ENCODE measurements around the gene HSPA14. TPM values are rescaled to one million over a fixed set of nuclear protein-coding genes. Genes with fewer than 3 reads are reported as not detected.

The HSPA14 gene
- total RNA-seq, 1 donor from 2014 or later, result 36.6 TPM

DNA sequence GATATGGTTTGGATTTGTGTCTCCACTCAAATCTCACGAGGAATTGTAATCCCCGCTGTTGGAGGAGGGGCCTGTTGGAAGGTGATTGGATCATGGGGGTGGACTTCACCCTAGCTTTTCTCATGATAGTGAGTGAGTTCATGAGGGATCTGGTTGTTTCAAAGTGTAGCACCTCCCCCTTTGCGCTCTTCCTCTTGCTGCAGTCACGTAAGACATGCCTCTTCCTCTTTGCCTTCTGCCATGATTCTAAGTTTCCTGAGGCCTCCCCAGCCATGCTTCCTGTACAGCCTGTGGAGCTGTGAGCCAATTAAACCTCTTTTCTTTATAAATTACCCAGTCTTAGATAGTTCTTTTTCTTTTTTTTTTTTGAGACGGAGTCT lies 17.3 kb upstream of the HSPA14 start:
- intact Hi-C loops (cut with micrococcal nuclease), result no loop called here
- H3K4me1 Mint-ChIP-seq (ENCODE audit: low read depth), result peaks cover 15% of the 10 kb centered on the region
- no peak overlapping the region for H3K4me3 Mint-ChIP-seq
- H3K27ac Mint-ChIP-seq, result no peak overlapping the region
- H3K36me3 Mint-ChIP-seq (ENCODE audit: low read depth), result no peaks in the 10 kb centered on the region
- H3K27me3 Mint-ChIP-seq (ENCODE audit: insufficient read depth), result peaks cover 6% of the 10 kb centered on the region
- no peak for DNase-seq (ENCODE audit: low spot score)
- H3K9me3 Mint-ChIP-seq, result no peaks in the 10 kb centered on the region

DNA sequence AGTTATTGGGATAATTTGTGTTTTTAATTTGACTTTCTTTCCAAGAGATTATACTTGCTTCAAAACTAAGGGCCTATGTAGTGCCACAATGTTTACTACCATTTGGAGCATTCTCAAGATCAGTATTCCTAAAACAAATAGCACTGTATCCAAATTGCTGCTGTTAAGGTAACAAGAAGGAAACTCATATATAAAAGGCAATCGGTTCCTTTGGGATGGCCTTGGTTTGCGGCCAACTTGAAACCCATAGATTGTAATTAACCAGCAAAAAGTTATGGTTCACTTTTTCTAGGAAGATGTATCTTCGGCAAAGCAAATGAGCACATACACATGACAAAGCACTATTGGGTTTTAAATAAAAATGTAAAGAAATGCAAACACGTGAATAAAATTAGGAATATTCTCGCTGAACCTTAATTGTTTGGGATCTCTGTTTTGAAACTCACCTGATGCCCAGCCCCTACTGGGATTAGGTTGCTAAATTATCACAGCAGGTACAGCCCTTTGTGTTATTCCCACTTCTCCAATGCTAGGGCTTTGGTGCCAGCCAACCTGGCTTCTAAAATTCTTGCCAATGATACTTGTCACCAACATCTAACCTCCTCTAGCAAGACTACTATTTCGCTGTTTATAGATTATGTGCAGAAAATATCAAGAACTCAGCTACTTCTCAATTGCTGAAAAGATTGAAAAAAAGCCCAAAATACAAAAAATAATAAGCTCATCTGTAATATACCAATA lies 16.3 kb upstream of the HSPA14 start:
- Mint-ChIP-seq H3K9me3 (no peaks in the 10 kb centered on the region), H3K27ac (no peak overlapping the region), H3K4me1 (ENCODE audit: low read depth) (peaks cover 22% of the 10 kb centered on the region), H3K36me3 (ENCODE audit: low read depth) (no peaks in the 10 kb centered on the region), H3K4me3 (no peak overlapping the region), H3K27me3 (ENCODE audit: insufficient read depth) (peaks cover 9% of the 10 kb centered on the region)
- no peak for DNase-seq (ENCODE audit: low spot score)
- intact Hi-C loops (cut with micrococcal nuclease), result loop anchor here (2.0 kb wide), 1 partner anchor 17 kb away; the partner anchor contains the start of genes CDNF, HSPA14 and MSANTD7

DNA sequence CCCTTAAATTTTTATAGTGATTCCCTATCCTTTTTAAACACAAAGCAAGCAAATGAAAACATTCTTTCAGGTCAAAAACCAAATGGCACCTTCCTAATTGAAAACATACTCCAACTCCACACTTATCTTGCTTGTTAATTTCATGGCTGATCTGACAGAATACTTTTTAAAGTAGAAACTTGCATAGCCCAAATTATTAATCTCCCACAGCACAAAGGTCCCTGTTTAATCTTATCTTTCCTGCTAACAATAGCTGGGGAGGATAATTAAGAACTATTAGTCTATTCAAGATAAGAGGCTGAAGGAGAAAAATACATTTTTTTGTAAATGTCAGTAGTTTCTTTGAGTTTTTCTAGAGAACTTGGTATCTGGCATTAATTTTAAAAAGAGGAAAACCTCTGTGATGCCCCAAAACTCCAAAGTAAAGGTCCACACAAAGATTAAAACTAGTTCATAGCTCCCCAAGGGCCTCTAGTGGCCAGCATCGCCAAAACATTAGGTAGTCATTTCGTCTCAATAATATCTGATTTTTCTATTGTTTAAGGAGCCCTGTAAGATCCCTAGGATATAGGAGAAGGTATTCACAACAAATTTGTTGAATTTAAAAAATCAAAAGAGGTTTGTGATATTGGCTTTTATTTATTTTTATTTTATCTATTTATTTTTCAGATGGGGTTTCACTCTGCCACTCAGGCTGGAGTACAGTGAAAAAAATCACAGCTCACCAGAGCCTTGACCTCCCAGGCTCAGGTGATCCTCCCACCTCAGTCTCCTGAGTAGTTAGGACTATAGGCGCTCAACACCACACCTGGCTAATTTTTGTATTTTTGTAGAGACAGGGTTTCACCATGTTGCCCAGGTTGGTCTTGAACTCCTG lies 15.0 kb upstream of the HSPA14 start:
- Mint-ChIP-seq H3K27ac (no peak overlapping the region), H3K9me3 (no peaks in the 10 kb centered on the region)
- no peak for DNase-seq (ENCODE audit: low spot score)

DNA sequence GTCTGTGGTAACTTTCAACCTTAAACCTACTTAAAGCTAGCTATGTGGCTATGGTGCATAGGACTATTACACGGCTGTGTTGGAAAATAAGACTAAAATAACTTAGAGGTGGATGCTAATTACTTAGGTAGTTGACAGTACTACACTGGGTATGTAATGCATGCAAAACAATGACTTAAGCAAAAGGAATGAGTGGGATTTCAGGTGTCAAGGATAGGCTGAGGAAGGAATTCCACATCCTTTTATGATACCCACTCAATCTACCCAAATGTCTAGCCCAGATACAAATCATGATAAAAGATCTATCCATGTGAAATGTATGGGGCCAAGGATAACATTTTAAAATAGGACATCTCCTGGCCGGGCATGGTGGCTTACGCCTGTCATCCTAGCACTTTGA lies 14.1 kb upstream of the HSPA14 start:
- intact Hi-C loops (cut with micrococcal nuclease), result loop anchor here (1.0 to 2.0 kb wide), 6 partner anchors 15 to 627 kb away; partner anchors contain the start of genes CDNF, HSPA14 and MSANTD7
- H3K4me3 Mint-ChIP-seq, result no peak overlapping the region
- H3K4me1 Mint-ChIP-seq (ENCODE audit: low read depth), result peaks cover 22% of the 10 kb centered on the region
- no peaks in the 10 kb centered on the region for H3K36me3 Mint-ChIP-seq (ENCODE audit: low read depth)
- DNase-seq (ENCODE audit: low spot score), result no peak
- no peak overlapping the region for H3K27ac Mint-ChIP-seq
- H3K27me3 Mint-ChIP-seq (ENCODE audit: insufficient read depth), result peaks cover 9% of the 10 kb centered on the region
- no peaks in the 10 kb centered on the region for H3K9me3 Mint-ChIP-seq

More for the DNA sequence above, 15.0 kb upstream of the HSPA14 start:
- H3K27me3 Mint-ChIP-seq (ENCODE audit: insufficient read depth), result peaks cover 9% of the 10 kb centered on the region
- H3K36me3 Mint-ChIP-seq (ENCODE audit: low read depth), result no peaks in the 10 kb centered on the region
- H3K4me1 Mint-ChIP-seq (ENCODE audit: low read depth), result peaks cover 22% of the 10 kb centered on the region
- H3K4me3 Mint-ChIP-seq, result no peak overlapping the region
- intact Hi-C loops (cut with micrococcal nuclease), result loop anchor here (1.0 to 2.0 kb wide), 6 partner anchors 16 to 626 kb away; partner anchors contain the start of genes CDNF, HSPA14 and MSANTD7

DNA sequence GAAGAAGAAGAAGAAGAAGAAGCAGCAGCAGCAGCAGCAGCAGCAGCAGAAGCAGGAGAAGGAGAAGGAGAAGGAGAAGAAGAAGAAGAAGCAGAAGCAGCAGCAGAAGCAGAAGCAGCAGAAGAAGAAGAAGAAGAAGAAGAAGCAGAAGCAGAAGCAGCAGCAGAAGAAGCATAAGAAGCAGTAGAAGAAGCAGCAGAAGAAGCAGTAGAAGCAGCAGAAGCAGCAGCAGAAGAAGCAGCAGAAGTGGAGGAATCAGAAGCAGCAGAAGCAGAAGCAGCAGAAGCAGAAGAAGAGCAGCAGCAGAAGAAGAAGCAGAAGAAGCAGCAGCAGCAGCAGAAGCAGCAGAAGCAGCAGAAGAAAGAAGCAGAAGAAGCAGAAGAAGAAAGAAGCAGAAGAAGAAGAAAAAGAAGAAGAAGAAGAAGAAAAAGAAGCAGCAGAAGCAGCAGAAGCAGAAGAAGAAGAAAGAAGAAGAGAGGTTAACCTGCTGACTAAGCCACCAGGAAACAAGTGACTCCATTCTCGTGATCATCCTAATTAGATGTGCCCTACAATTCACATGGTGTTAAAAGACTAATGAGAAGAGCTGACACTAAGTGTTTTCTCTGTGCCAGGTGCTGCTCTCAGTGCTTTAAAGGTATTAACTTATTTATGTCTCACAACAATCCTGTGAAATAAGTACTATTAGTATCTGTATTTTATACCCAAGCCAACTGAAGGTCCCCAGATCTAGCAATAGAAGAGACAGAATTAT lies 11.9 kb upstream of the HSPA14 start:
- Mint-ChIP-seq H3K9me3 (no peaks in the 10 kb centered on the region), H3K27ac (no peak overlapping the region), H3K27me3 (ENCODE audit: insufficient read depth) (peaks cover 9% of the 10 kb centered on the region), H3K4me1 (ENCODE audit: low read depth) (peaks cover 14% of the 10 kb centered on the region), H3K36me3 (ENCODE audit: low read depth) (no peaks in the 10 kb centered on the region), H3K4me3 (no peak overlapping the region)
- no peak for DNase-seq (ENCODE audit: low spot score)
- intact Hi-C loops (cut with micrococcal nuclease), result no loop called here

DNA sequence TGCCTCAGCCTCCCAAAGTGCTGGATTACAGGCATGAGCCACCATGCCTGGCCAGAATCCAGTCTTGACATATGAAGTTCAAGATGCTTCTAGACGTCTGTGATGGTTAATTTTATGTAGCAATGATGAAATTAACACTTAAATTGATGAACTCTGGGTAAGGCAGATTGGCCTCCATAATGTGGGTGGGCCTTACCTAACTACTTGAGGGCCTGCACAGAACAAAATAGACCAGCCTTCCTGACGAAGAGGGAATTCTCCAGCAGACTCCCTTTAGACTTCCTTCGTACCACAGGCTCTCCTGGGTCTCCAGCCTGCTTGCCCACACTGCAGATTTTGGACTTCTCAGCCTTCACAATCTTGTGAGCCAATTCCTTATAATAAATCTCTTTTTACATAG lies 5.0 kb upstream of the HSPA14 start:
- no peak overlapping the region for H3K4me3 Mint-ChIP-seq
- H3K9me3 Mint-ChIP-seq, result no peaks in the 10 kb centered on the region

DNA sequence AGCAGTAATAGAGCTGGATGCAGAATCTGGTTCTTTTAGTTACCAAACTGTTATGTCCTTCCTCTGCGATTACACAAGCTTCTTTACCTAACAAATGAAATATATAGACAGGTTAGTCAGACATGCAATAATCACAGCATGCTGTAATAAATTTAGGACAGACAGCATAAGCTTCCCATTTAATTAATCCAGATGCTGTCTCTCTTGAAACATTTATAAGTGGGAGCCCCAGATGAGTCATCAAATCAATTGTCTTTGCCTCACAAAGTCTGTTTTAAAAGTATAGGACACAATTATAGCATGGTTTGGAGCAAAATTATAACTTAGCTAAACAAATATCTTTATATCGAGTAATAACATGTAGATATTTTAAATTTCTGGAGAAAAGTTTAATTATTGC lies 1.9 kb upstream of the HSPA14 start:
- intact Hi-C loops (cut with micrococcal nuclease), result loop anchor here (5.0 kb wide), 1 partner anchor 649 kb away; no protein-coding TSS in a partner anchor
- H3K27me3 Mint-ChIP-seq (ENCODE audit: insufficient read depth), result no peaks in the 10 kb centered on the region
- H3K27ac Mint-ChIP-seq, result no peak overlapping the region
- H3K9me3 Mint-ChIP-seq, result no peaks in the 10 kb centered on the region
- DNase-seq (ENCODE audit: low spot score), result no peak
- H3K4me3 Mint-ChIP-seq, result no peak overlapping the region
- peaks cover 7% of the 10 kb centered on the region for H3K36me3 Mint-ChIP-seq (ENCODE audit: low read depth)
- H3K4me1 Mint-ChIP-seq (ENCODE audit: low read depth), result peaks cover 20% of the 10 kb centered on the region

More for the DNA sequence above, 5.0 kb upstream of the HSPA14 start:
- no peak for DNase-seq (ENCODE audit: low spot score)
- intact Hi-C loops (cut with micrococcal nuclease), result no loop called here
- H3K4me1 Mint-ChIP-seq (ENCODE audit: low read depth), result peaks cover 5% of the 10 kb centered on the region
- no peaks in the 10 kb centered on the region for H3K36me3 Mint-ChIP-seq (ENCODE audit: low read depth)
- no peaks in the 10 kb centered on the region for H3K27me3 Mint-ChIP-seq (ENCODE audit: insufficient read depth)
- H3K27ac Mint-ChIP-seq, result no peak overlapping the region

DNA sequence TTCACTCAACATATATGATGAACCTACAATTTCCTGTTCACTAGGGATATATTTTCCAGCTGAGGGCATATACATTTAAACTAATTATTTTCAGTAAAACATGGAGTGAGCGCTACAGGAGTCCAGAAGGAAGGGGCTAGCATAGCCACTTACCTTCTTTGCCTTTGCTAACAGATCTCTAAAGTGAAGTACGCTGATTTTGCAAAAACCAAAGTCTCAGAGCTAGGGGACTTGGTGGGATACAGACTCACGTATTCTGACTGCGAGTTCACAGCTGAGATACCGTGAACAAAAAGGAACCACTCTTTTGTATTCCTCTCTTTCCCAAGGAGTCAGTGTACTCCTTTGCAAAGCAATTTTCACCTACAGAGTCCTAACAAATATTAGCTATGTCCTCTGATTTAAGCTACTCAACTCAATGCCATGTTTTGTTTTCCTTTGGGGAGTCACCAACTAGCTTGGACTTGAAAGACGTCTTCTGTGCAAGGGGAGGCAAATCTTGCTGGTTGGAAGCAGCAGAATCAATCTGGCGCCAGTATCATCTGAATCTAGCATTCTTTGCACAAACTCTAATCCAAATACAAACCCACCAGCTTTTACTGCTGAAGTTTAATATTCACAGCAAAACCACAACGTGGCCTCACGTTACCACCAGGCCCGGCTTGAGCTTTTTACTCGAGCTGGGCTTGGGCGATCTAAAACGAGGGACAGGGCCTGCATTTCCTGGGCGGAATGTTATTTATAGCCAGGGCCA lies 926 bp upstream of the HSPA14 start:
- DNase-seq (ENCODE audit: low spot score), result no peak
- H3K9me3 Mint-ChIP-seq, result no peaks in the 10 kb centered on the region
- intact Hi-C loops (cut with micrococcal nuclease), result loop anchor here (5.0 kb wide), 1 partner anchor 650 kb away; no protein-coding TSS in a partner anchor
- H3K27me3 Mint-ChIP-seq (ENCODE audit: insufficient read depth), result no peaks in the 10 kb centered on the region
- peak overlapping the region; percentile 94 for H3K27ac Mint-ChIP-seq
- H3K4me1 Mint-ChIP-seq (ENCODE audit: low read depth), result peaks cover 20% of the 10 kb centered on the region
- H3K36me3 Mint-ChIP-seq (ENCODE audit: low read depth), result peaks cover 15% of the 10 kb centered on the region
- peak overlapping the region; percentile 93 for H3K4me3 Mint-ChIP-seq

DNA sequence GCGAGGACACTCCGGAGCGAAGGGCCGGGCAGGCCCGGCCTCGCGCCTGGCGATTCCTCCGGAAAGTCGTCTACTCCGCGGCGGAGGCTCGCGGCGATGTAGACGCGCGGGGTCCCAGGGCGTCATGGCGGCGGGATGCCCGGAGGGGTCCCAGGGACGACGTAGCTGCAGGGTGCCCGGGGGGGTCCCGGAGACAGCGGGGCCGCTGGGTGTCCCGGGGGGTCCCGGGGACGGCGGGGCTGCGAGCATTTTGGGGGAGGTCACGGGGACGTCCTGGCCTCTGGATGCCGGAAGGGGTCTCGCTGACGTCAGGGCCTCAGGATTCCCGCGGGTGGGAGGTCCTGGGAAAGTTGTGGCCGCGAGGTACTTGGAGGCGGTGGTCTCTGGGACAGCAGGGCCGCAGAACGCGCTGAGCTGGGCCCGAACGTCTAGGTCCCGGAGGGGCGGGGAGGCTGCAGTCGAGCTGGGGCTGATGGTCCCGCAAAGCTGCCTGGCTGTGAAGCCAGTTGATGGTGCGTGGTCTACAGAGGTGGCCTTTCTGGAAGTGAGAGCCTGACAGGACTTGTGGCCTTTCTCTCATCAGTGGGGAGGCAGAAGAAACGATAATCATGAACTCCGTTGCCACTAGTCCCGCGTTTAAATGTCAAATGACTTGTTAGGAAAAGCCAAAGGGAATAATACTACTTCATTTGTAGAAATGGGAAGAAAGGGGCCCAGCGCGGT lies 637 bp downstream of the HSPA14 start:
- H3K4me1 Mint-ChIP-seq (ENCODE audit: low read depth), result peaks cover 20% of the 10 kb centered on the region
- peak; percentile 18 for DNase-seq (ENCODE audit: low spot score)
- peaks cover 20% of the 10 kb centered on the region for H3K36me3 Mint-ChIP-seq (ENCODE audit: low read depth)
- H3K9me3 Mint-ChIP-seq, result no peaks in the 10 kb centered on the region
- peak overlapping the region; percentile 94 for H3K27ac Mint-ChIP-seq
- intact Hi-C loops (cut with micrococcal nuclease), result loop anchor here (1.0 to 5.0 kb wide), 13 partner anchors 16 to 651 kb away; partner anchors contain the start of genes DCLRE1C, MEIG1, RPP38 and SUV39H2
- H3K27me3 Mint-ChIP-seq (ENCODE audit: insufficient read depth), result no peaks in the 10 kb centered on the region
- peak overlapping the region; percentile 93 for H3K4me3 Mint-ChIP-seq

DNA sequence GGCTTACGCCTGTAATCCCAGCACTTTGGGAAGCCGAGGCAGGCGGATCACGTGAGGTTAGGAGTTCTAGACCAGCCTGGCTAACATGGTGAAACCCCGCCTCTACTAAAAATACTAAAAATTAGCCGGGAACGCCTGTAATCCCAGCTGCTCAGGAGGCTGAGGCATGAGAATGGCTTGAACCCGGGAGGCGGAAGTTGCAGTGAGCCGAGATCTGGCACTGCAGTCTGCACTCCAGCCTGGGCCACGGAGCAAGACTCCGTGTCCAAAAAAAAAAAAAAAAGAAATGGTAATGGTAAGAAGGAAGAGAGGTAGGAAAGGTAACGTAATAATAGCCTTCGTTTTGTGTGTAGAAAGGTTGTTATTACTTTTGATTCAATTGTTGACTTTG lies 1.2 kb downstream of the HSPA14 start:
- Mint-ChIP-seq H3K27me3 (ENCODE audit: insufficient read depth) (no peaks in the 10 kb centered on the region), H3K4me3 (peak overlapping the region; percentile 93), H3K27ac (peak overlapping the region; percentile 94), H3K9me3 (no peaks in the 10 kb centered on the region), H3K36me3 (ENCODE audit: low read depth) (peaks cover 21% of the 10 kb centered on the region), H3K4me1 (ENCODE audit: low read depth) (peaks cover 20% of the 10 kb centered on the region)
- no peak for DNase-seq (ENCODE audit: low spot score)
- intact Hi-C loops (cut with micrococcal nuclease), result loop anchor here (2.0 to 5.0 kb wide), 4 partner anchors 16 to 652 kb away; partner anchors contain the start of gene RPP38

DNA sequence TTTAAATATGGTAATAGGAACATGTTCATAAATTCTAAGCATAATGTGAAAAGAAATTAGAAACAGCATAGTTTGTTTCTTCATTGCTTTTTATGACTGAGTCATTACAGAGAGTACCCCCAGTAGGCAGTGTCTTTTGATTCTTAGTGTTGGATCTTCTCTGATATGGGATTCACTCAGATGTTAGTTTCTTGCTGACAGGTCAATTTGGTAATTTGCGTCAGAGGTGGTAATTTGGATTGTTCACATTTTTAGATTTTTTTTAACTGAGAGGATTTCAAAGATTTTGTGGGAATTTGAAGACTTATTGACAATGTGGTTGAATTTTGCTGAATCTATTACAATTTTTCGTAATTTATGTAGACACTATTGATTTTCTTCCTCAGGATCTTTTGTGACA lies 2.1 kb downstream of the HSPA14 start:
- no peak for DNase-seq (ENCODE audit: low spot score)
- no peaks in the 10 kb centered on the region for H3K9me3 Mint-ChIP-seq
- peaks cover 20% of the 10 kb centered on the region for H3K4me1 Mint-ChIP-seq (ENCODE audit: low read depth)
- H3K4me3 Mint-ChIP-seq, result peak overlapping the region; percentile 70
- intact Hi-C loops (cut with micrococcal nuclease), result loop anchor here (10.0 kb wide), 1 partner anchor 1055 kb away; no protein-coding TSS in a partner anchor
- peak overlapping the region; percentile 30 for H3K27ac Mint-ChIP-seq
- H3K27me3 Mint-ChIP-seq (ENCODE audit: insufficient read depth), result no peaks in the 10 kb centered on the region
- peaks cover 28% of the 10 kb centered on the region for H3K36me3 Mint-ChIP-seq (ENCODE audit: low read depth)
